GM11168 (cell line): Measurements from ENCODE around the gene NKAPL.

Experiments used
- in situ Hi-C: fragments of 300-500 bp; cut with MboI; formaldehyde crosslinking; loops from one replicate; pipeline ENCODE4 v1.12.0; 2022; ENCODE audit warnings: low sequenced_read_pairs; ENCODE audit not compliant: unreplicated experiment

NKAPL gene

GRCh38 chr6:28258877-28259777 lies at the start of gene NKAPL:
Gene NKAPL (plus strand): TSS chr6:28259297. CDS start chr6:28259372, 75 bp downstream.
- in situ Hi-C loops = no loop called here

DNA sequence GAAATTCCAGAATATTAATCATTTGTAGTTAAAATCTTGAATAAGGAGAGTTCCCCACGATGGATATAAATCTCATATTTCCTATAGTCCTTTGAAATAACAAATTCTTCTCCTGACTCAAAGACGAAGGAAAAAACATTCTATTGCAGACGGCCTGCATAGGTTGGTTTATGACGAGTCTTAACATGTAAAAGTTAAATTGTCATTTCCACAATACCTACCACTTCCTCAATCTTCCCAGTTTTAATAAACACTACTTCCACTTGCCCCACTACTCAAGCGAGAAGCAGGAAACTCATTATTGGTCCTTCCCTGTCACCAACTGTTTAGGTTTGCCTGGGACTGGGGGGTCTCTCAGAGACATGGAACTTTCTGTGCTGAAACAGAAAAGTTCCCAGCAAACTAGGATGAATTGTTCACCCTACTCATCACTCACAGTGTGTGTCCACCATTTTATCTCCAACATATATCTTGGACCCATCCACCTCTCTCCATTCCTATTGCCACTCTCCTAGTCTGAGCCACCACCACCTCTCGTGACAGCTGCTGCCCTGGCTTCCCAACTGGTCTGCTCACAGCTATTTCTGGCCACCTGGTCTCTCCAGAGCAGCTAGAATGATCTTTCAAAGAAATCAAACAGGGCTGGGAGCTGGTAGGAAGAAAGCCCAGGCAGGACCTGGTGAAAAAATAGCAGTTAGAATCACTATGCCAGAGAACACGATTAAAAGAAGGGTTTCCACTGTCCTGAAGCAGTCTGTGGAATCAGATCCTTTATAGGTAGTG lies 49.2 kb upstream of the NKAPL start:
- in situ Hi-C loops = no loop called here

DNA sequence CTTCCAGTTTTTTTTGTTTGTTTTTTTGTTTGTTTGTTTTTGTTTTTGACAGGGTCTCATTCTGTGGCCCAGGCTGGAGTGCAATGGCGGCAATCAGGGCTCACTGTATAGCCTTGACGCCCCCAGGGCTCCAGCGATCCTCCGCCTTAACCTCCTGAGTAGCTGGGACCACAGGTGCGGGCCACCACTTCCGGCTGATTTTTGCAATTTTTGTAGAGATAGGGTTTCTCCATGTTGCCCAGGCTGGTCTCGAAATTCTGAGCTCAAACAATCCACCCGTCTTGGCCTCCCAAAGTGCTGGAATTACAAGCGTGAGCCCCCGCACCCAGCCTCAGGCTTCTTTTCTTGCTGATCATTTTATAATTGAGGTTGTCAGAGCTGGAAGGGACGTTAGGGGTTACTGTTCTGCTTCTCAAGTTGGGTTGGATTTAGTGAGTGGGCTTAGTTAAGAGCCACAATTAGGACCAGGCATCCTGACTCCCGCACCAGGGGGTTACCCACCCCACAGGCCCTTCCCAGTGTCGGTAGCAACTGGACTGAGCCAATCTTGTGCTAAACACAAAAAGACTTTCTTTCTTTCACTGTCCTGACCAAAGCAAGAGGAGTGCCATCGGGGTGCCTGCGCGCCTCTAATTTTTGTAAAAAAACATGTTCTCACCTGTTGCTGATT lies 47.1 kb upstream of the NKAPL start:
- in situ Hi-C loops = no loop called here

- in situ Hi-C loops = no loop called here
Observed at GRCh38 chr6:28212510-28213212, 46.4 kb upstream of the NKAPL start.

GRCh38 chr6:28213213-28213523 lies 45.9 kb upstream of the NKAPL start:
- in situ Hi-C loops = no loop called here

DNA sequence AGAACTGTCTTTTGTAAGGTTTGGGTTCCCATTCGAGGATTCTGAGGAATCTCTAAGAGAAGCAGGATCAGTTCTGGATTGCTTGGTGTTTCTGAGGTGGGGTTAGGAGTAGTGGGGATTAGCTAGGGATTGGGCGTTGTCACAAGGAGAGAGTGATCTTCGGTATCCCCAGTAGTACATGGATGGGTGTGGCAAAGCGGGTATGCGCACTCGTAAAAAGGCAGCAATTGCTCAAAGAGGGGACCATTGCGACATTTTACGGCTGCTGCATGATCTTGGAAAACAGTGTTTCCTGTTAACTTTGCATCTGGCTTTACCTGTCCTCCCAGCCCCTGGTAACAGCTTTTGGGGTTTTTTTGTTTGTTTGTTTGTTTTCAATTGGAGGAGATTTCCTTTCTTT lies 43.7 kb upstream of the NKAPL start:
- in situ Hi-C loops = no loop called here

DNA sequence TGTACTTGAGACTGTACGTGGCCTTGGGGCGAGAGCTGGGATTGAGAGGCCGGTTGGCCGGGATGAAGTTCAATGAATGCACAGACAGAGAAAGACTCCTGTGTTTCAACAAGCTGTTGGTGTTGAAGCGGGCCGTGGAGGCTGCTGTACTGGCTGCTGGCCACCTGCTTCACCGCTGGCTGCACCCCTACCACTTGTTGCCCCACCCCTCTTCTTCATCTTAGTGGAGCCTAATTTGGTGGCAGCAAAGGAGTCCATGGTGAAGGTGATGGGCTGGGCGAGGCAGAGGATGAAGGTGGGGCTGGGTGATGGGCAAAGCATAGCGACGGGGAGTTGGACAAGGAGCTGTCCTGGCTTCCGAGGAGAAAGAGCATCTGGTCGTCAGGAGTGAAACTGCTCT lies 41.2 kb upstream of the NKAPL start:
- in situ Hi-C loops = no loop called here

- in situ Hi-C loops = no loop called here
Observed at GRCh38 chr6:28218312-28219248, 40.5 kb upstream of the NKAPL start.

GRCh38 chr6:28220257-28221133 lies 38.6 kb upstream of the NKAPL start:
- in situ Hi-C loops = no loop called here

- in situ Hi-C loops = no loop called here
Observed at GRCh38 chr6:28224131-28225055, 34.7 kb upstream of the NKAPL start.

- in situ Hi-C loops = no loop called here
Observed at GRCh38 chr6:28225056-28225834, 33.9 kb upstream of the NKAPL start, which contains the start of gene ZSCAN9. Gene ZSCAN9 (plus strand): TSS chr6:28225275. CDS start chr6:28227085, 1,810 bp downstream.

DNA sequence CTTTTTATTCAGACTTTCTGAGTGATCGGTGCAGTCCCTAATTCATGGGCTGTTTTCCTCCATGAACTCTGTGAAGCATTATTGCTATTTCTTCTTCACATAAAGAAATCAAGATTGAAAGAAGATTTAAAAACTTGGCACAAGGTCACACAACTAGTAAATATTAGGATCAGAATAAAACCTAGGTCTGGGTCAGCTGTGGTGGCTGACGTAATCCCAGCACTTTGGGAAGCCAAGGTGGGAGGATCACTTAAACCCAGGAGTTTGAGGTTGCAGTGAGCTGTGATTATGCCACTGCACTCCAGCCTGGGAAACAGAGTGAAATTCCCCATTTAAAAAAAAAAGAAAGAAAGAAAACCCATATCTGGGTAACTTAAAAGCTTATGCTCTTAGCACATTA lies 32.6 kb upstream of the NKAPL start:
- in situ Hi-C loops = no loop called here

GRCh38 chr6:28232785-28233184 lies 26.3 kb upstream of the NKAPL start:
- in situ Hi-C loops = no loop called here

DNA sequence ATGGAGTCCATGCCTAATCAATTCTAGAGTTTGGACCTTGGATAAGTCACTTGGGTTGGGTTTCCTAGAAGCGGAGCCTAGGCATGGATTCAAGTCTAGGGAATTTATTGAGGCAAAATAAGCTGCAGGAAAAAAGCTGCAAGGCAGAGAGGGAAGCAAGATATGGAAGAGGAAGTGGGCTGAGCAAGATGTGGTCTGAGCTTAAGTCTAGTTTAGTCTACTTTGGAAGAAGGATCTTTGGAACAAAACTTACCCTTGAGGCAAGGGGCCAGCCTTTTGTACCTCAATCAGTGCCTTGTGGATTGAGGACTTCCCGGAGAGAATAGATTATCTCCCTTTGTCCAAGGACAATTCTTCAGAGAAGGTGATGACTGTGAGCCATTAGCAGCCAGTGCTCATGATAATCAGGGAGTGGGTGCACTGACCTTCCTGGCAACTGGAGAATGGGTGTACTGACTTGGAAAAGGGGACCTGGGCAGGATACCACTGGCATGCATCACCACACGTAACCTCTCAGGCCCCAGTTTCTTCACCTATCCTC lies 23.1 kb upstream of the NKAPL start:
- in situ Hi-C loops = no loop called here

DNA sequence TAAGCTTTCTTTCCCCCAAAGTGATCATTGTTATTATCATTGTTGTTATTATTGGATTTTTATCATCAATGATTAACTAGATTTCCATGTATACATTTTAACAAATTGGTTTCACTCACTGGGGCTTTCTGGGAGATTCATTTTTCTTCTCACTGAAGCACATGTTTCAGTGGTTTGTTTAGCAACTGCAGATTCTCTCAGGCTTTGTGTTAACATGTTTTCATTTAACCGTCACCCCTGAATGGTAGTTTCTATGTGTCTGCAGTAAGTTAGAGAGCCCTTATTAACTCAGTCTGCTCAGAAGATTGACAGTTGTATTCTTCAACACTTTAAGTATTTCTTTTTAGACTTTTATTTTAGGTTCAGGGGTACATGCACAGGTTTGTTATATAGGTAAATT lies 19.5 kb upstream of the NKAPL start:
- in situ Hi-C loops = no loop called here

- in situ Hi-C loops = no loop called here
Observed at GRCh38 chr6:28240471-28240870, 18.6 kb upstream of the NKAPL start.
